Measurements from ENCODE around the gene DPT. TPM values are rescaled to one million over a fixed set of nuclear protein-coding genes. Genes with fewer than 3 reads are reported as not detected.
A peak's percentile ranks its signal among the peaks of the same experiment; 100 is the strongest.

The DPT gene
- polyA plus RNA-seq, 1 of the 3 experiments (the other 2 are of a cell fraction) = 0.05 TPM

DNA sequence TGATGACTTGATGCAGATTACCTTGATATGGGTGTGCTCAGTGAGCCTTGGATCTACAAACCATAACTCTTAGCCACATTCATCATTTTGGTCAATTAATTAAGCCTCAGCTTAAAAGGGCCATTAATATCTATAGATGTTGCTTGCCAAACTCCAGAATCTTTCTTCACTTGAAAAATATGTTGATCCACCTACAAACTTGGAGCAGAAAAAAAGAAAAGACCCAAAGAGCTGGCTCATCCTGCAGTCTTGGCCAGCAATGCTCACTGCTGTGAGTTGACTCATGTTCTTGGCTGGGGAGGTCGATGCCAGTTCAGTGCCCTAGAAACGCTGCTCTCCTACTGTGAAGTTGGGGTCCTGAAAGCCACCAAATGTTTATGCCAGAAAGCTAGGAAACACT, 75.4 kb downstream of the DPT start (continued):
- TF ChIP-seq POLR2AphosphoS5 (IDR thresholded peaks at IDR 0.05; ENCODE audit: low read depth, low read length) (peak; percentile 39; the same call in 1 of the 2 replicates), RXRA (IDR thresholded peaks at IDR 0.05; ENCODE audit: borderline replicate concordance, low read depth) (peak; percentile 70; the same call in 1 of the 2 replicates), MEF2A (IDR thresholded peaks at IDR 0.05; ENCODE audit: borderline replicate concordance, low read depth) (no peak), EP300 (IDR thresholded peaks at IDR 0.05; ENCODE audit: borderline replicate concordance in 1 of 2, low read depth in 1 of 2, low read length in 1 of 2) (peak in 1 of 2 experiments; percentile 76; a peak in 2 of 4 replicates), CHD2 (IDR thresholded peaks at IDR 0.05; ENCODE audit: low read length, partially characterized antibody) (no peak), FOSL2 (IDR thresholded peaks at IDR 0.05; ENCODE audit: borderline replicate concordance, low read depth) (peak; percentile 78), EZH2phosphoT487 (IDR thresholded peaks at IDR 0.05; ENCODE audit: borderline replicate concordance, low read depth) (no peak), SIN3A (IDR thresholded peaks at IDR 0.05; ENCODE audit: borderline replicate concordance, low read depth, low read length) (no peak), TAF1 (IDR thresholded peaks at IDR 0.05; ENCODE audit: borderline replicate concordance, low read depth, low read length) (no peak), SMC3 (IDR thresholded peaks at IDR 0.05; ENCODE audit: low read depth, low read length) (no peak), RCOR1 (IDR thresholded peaks at IDR 0.05; ENCODE audit: low read length) (no peak)
- TF ChIP-seq, protein P1, sequence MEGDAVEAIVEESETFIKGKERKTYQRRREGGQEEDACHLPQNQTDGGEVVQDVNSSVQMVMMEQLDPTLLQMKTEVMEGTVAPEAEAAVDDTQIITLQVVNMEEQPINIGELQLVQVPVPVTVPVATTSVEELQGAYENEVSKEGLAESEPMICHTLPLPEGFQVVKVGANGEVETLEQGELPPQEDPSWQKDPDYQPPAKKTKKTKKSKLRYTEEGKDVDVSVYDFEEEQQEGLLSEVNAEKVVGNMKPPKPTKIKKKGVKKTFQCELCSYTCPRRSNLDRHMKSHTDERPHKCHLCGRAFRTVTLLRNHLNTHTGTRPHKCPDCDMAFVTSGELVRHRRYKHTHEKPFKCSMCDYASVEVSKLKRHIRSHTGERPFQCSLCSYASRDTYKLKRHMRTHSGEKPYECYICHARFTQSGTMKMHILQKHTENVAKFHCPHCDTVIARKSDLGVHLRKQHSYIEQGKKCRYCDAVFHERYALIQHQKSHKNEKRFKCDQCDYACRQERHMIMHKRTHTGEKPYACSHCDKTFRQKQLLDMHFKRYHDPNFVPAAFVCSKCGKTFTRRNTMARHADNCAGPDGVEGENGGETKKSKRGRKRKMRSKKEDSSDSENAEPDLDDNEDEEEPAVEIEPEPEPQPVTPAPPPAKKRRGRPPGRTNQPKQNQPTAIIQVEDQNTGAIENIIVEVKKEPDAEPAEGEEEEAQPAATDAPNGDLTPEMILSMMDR (IDR thresholded peaks at IDR 0.05) = no peak
- TF ChIP-seq, protein P2, sequence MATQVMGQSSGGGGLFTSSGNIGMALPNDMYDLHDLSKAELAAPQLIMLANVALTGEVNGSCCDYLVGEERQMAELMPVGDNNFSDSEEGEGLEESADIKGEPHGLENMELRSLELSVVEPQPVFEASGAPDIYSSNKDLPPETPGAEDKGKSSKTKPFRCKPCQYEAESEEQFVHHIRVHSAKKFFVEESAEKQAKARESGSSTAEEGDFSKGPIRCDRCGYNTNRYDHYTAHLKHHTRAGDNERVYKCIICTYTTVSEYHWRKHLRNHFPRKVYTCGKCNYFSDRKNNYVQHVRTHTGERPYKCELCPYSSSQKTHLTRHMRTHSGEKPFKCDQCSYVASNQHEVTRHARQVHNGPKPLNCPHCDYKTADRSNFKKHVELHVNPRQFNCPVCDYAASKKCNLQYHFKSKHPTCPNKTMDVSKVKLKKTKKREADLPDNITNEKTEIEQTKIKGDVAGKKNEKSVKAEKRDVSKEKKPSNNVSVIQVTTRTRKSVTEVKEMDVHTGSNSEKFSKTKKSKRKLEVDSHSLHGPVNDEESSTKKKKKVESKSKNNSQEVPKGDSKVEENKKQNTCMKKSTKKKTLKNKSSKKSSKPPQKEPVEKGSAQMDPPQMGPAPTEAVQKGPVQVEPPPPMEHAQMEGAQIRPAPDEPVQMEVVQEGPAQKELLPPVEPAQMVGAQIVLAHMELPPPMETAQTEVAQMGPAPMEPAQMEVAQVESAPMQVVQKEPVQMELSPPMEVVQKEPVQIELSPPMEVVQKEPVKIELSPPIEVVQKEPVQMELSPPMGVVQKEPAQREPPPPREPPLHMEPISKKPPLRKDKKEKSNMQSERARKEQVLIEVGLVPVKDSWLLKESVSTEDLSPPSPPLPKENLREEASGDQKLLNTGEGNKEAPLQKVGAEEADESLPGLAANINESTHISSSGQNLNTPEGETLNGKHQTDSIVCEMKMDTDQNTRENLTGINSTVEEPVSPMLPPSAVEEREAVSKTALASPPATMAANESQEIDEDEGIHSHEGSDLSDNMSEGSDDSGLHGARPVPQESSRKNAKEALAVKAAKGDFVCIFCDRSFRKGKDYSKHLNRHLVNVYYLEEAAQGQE (IDR thresholded peaks at IDR 0.05; ENCODE audit: low read depth, low read length) = no peak

DNA sequence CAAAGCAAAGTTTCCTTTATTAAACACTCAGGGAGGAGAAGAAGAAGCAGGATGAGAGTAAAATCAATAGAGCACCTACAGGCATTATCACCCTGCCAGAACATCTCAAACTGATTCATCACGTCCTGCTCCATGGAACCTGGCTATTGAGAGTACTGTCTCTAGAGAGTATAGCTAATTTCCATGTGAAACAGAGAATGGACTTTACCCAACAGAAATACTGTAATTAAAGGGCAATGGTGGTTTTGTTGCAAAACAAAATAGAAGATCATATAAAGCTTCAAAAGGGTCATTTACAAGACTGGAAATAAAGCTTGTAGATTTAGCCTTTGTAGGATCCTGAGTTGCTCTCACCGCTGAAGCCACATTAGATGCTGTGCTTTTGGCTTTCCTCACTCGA, 83.3 kb downstream of the DPT start:
- ChIA-PET POLR2A (no interaction called here), CTCF (interaction anchor here (1.0 to 1.2 kb wide), 2 partner anchors 8 to 15 kb away, joined by 4 read pairs; no protein-coding TSS in a partner anchor)
- H4K20me1 ChIP-seq (ENCODE audit: insufficient read depth) = no peaks in the 10 kb centered on the region
- no peak overlapping the region for H2AFZ ChIP-seq (ENCODE audit: low read depth)
- H3K4me2 ChIP-seq = no peak overlapping the region
- no peaks in the 10 kb centered on the region for H3K9me2 ChIP-seq
- H3F3A ChIP-seq (replicated peaks; ENCODE audit: insufficient read depth) = no peaks in the 10 kb centered on the region
- H3K4me3 ChIP-seq (ENCODE audit: low read depth in 2 of 2, low read length in 1 of 2) = no peak overlapping the region
- WGBS (ENCODE audit: low lambda C conversion rate) = 60% methylated on average over 3 of the region's 3 CpGs
- H3K27me3 ChIP-seq (ENCODE audit: insufficient read depth) = no peaks in the 10 kb centered on the region
- H3K9me3 ChIP-seq = no peaks in the 10 kb centered on the region
- H3K79me2 ChIP-seq (ENCODE audit: insufficient read depth) = no peaks in the 10 kb centered on the region
- H3K9ac ChIP-seq = no peak overlapping the region
- no peak overlapping the region for H3K27ac ChIP-seq (ENCODE audit: low read depth in 2 of 2, low read length in 1 of 2)
- no peaks in the 10 kb centered on the region for H3K36me3 ChIP-seq (replicated peaks in 1 of 2; ENCODE audit: control insufficient read depth in 1 of 2, insufficient read depth in 2 of 2, low read length in 1 of 2)
- no peak for DNase-seq
- no peaks in the 10 kb centered on the region for H3K4me1 ChIP-seq (ENCODE audit: control insufficient read depth in 1 of 2, insufficient read depth in 2 of 2, low read depth in 1 of 2, low read length in 1 of 2)
- TF ChIP-seq JUND (IDR thresholded peaks at IDR 0.05) (no peak), MXI1 (IDR thresholded peaks at IDR 0.05; ENCODE audit: low read depth, low read length) (no peak), ELF1 (IDR thresholded peaks at IDR 0.05) (no peak), YY1 (IDR thresholded peaks at IDR 0.05; ENCODE audit: low read depth) (no peak), SMC3 (IDR thresholded peaks at IDR 0.05; ENCODE audit: low read depth, low read length) (no peak), TCF12 (IDR thresholded peaks at IDR 0.05) (no peak), EP300 (IDR thresholded peaks at IDR 0.05; ENCODE audit: borderline replicate concordance in 1 of 2, low read depth in 1 of 2, low read length in 1 of 2) (no peak), FOSL2 (IDR thresholded peaks at IDR 0.05; ENCODE audit: borderline replicate concordance, low read depth) (no peak), RCOR1 (IDR thresholded peaks at IDR 0.05; ENCODE audit: low read length) (no peak)
- TF ChIP-seq, protein P2 (IDR thresholded peaks at IDR 0.05; ENCODE audit: low read depth, low read length) = no peak
- TF ChIP-seq, protein P3, sequence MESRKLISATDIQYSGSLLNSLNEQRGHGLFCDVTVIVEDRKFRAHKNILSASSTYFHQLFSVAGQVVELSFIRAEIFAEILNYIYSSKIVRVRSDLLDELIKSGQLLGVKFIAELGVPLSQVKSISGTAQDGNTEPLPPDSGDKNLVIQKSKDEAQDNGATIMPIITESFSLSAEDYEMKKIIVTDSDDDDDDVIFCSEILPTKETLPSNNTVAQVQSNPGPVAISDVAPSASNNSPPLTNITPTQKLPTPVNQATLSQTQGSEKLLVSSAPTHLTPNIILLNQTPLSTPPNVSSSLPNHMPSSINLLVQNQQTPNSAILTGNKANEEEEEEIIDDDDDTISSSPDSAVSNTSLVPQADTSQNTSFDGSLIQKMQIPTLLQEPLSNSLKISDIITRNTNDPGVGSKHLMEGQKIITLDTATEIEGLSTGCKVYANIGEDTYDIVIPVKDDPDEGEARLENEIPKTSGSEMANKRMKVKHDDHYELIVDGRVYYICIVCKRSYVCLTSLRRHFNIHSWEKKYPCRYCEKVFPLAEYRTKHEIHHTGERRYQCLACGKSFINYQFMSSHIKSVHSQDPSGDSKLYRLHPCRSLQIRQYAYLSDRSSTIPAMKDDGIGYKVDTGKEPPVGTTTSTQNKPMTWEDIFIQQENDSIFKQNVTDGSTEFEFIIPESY (IDR thresholded peaks at IDR 0.05; ENCODE audit: borderline replicate concordance, low read depth) = no peak

Data from SK-N-SH (cell line).